NCI-H2227 (cell line): ENCODE results near the gene USP17L19.
"Not testable (repeated sequence)": the region's sequence is repeated elsewhere in the genome, so short reads cannot be mapped to it uniquely, and the experiment has no call there.

Experiments used
- DNase-seq: peaks from one replicate; lab custom pipeline; 2025; ENCODE audit not compliant: unreplicated experiment; lab: John Stamatoyannopoulos, UW

The USP17L19 gene

GRCh38 chr4:9253078-9253477 is at the start of gene USP17L19:
Gene USP17L19, plus strand, starts transcription at chr4:9253378. Its CDS starts 0 bp downstream, at chr4:9253378.
- DNase-seq, result not testable (repeated sequence)

DNA sequence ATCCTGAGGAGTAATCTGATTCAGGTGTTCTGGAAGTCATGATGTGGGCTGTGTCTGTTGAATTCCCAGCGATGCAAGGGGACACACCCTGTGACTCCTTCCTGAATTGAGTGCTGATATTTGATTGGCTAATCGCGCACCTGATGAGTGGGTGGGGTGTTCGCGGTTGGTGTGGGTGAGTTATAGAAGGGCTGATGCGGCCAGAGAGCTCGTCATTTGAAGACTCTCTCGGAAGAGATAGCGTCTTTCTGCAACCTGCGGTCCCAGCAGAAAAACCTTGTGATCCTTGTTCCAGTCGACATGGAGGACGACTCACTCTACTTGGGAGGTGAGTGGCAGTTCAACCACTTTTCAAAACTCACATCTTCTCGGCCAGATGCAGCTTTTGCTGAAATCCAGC is 42.8 kb upstream of the USP17L19 start, which contains the start of gene USP17L10:
Gene USP17L10 (plus strand): TSS at position 301 of the 400 bp plus-strand sequence. CDS start 0 bp downstream, at position 301.
- not testable (repeated sequence) for DNase-seq

- not testable (repeated sequence) for DNase-seq
Observed at GRCh38 chr4:9214701-9215100, 38.5 kb upstream of the USP17L19 start.

DNA sequence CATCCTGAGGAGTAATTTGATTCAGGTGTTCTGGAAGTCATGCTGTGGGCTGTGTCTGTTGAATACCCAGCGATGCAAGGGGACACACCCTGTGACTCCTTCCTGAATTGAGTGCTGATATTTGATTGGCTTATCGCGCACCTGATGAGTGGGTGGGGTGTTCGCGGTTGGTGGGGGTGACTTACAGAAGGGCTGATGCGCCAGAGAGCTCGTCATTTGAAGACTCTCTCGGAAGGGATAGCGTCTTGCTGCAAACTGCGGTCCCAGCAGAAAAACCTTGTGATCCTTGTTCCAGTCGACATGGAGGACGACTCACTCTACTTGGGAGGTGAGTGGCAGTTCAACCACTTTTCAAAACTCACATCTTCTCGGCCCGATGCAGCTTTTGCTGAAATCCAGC is 38.1 kb upstream of the USP17L19 start, which contains the start of gene USP17L11:
Gene USP17L11 (plus strand): TSS at position 301 of the 400 bp plus-strand sequence. CDS start 0 bp downstream, at position 301.
- DNase-seq, result not testable (repeated sequence)

GRCh38 chr4:9219852-9220251 is 33.3 kb upstream of the USP17L19 start, which contains the start of gene USP17L12:
Gene USP17L12, plus strand, starts transcription at chr4:9220152. Its CDS starts 0 bp downstream, at chr4:9220152.
- DNase-seq, result not testable (repeated sequence)

- DNase-seq, result not testable (repeated sequence)
Observed at GRCh38 chr4:9224596-9224995, 28.6 kb upstream of the USP17L19 start, which contains the start of gene USP17L13. Gene USP17L13, plus strand, starts transcription at chr4:9224896. Its CDS starts 0 bp downstream, at chr4:9224896.

GRCh38 chr4:9230249-9230648 is 22.9 kb upstream of the USP17L19 start:
- DNase-seq, result not testable (repeated sequence)

- DNase-seq, result not testable (repeated sequence)
Observed at GRCh38 chr4:9234085-9234484, 19.1 kb upstream of the USP17L19 start, which contains the start of gene USP17L15. Gene USP17L15, plus strand, starts transcription at chr4:9234385. Its CDS starts 0 bp downstream, at chr4:9234385.

- not testable (repeated sequence) for DNase-seq
Observed at GRCh38 chr4:9238461-9238860, 14.7 kb upstream of the USP17L19 start.

GRCh38 chr4:9243579-9243978 is 9.6 kb upstream of the USP17L19 start, which contains the start of gene USP17L17:
Gene USP17L17, plus strand, starts transcription at chr4:9243879. Its CDS starts 0 bp downstream, at chr4:9243879.
- not testable (repeated sequence) for DNase-seq

DNA sequence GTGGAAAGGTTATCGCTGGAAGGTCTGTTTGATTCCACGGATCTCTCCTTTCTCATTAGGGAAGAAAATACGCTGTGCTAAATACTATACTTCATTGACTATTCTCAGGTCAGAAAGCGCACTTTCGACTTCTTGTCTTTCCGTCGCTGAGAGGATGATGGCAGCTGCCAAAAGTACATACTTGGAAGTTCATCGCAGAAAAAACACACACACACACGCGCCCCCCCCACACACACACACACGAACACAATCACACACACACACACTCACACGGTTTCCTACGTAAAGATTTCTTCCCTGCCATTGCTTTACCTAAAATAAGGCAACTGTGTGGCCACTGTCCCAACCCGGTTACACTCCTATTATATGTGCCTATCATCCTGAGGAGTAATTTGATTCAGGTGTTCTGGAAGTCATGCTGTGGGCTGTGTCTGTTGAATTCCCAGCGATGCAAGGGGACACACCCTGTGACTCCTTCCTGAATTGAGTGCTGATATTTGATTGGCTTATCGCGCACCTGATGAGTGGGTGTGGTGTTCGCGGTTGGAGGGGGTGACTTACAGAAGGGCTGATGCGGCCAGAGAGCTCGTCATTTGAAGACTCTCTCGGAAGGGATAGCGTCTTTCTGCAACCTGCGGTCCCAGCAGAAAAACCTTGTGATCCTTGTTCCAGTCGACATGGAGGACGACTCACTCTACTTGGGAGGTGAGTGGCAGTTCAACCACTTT is 5.1 kb upstream of the USP17L19 start, which contains the start of gene USP17L18:
Gene USP17L18 (plus strand): TSS at position 678 of the 728 bp plus-strand sequence. CDS start 0 bp downstream, at position 678.
- not testable (repeated sequence) for DNase-seq

DNA sequence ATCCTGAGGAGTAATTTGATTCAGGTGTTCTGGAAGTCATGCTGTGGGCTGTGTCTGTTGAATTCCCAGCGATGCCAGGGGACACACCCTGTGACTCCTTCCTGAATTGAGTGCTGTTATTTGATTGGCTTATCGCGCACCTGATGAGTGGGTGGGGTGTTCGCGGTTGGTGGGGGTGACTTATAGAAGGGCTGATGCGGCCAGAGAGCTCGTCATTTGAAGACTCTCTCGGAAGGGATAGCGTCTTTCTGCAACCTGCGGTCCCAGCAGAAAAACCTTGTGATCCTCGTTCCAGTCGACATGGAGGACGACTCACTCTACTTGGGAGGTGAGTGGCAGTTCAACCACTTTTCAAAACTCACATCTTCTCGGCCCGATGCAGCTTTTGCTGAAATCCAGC is 4.6 kb downstream of the USP17L19 start, which contains the start of gene USP17L20:
Gene USP17L20 (plus strand): TSS at position 301 of the 400 bp plus-strand sequence. CDS start 0 bp downstream, at position 301.
- not testable (repeated sequence) for DNase-seq

DNA sequence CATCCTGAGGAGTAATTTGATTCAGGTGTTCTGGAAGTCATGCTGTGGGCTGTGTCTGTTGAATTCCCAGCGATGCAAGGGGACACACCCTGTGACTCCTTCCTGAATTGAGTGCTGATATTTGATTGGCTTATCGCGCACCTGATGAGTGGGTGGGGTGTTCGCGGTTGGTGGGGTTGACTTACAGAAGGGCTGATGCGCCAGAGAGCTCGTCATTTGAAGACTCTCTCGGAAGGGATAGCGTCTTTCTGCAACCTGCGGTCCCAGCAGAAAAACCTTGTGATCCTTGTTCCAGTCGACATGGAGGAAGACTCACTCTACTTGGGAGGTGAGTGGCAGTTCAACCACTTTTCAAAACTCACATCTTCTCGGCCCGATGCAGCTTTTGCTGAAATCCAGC is 9.4 kb downstream of the USP17L19 start, which contains the start of gene USP17L21:
Gene USP17L21 (plus strand): TSS at position 301 of the 400 bp plus-strand sequence. CDS start 0 bp downstream, at position 301.
- DNase-seq, result not testable (repeated sequence)

DNA sequence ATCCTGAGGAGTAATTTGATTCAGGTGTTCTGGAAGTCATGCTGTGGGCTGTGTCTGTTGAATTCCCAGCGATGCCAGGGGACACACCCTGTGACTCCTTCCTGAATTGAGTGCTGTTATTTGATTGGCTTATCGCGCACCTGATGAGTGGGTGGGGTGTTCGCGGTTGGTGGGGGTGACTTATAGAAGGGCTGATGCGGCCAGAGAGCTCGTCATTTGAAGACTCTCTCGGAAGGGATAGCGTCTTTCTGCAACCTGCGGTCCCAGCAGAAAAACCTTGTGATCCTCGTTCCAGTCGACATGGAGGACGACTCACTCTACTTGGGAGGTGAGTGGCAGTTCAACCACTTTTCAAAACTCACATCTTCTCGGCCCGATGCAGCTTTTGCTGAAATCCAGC is 14.1 kb downstream of the USP17L19 start, which contains the start of gene USP17L22:
Gene USP17L22 (plus strand): TSS at position 301 of the 400 bp plus-strand sequence. CDS start 0 bp downstream, at position 301.
- not testable (repeated sequence) for DNase-seq

DNA sequence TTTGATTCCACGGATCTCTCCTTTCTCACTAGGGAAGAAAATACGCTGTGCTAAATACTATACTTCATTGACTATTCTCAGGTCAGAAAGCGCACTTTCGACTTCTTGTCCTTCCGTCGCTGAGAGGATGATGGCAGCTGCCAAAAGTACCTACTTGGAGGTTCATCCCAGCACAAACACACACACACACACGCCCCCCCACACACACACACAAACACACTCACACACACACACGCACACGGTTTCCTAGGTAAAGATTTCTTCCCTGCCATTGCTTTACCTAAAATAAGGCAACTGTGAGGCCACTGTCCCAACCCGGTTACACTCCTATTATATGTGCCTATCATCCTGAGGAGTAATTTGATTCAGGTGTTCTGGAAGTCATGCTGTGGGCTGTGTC is 18.5 kb downstream of the USP17L19 start:
- DNase-seq, result not testable (repeated sequence)
